GM12891 (cell line): ENCODE measurements around the gene EHMT1.

Source experiments
- POLR2A ChIP-seq: IDR thresholded peaks from 2 replicates; pipeline ENCODE4 v1.6.1; 2011; ENCODE audit warnings: low read depth, low read length, control low read depth
- POLR2AphosphoS5 ChIP-seq: IDR thresholded peaks from 2 replicates; pipeline ENCODE4 v1.6.1; 2011; ENCODE audit warnings: low read depth, low read length, control low read depth
- POU2F2 ChIP-seq: IDR thresholded peaks from 2 replicates; pipeline ENCODE4 v1.6.1; 2011; ENCODE audit warnings: low read depth, mild to moderate bottlenecking, control low read depth, low read length, moderate library complexity

DNA sequence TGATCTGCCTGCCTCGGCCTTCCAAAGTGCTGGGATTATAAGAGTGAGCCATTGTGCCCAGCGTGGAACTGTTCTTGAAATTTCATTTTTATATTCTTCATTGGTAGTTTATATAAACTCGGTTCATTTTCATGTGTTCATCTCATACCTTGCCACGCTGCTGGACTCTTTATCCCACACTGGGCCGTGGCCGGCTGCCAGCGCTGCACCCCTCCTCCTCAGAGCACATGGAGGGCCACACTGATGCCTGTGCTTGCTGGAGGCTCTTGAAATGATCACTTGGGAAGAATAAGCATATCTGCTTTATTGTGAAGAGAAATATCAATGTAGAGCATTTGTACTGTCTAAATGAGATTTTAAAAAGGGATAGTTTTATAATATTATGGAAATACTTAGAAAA, 69.5 kb downstream of the EHMT1 start:
- TF ChIP-seq POU2F2, result no peak
- TF ChIP-seq POLR2AphosphoS5, result no peak
- no peak for TF ChIP-seq POLR2A
